ENCODE results near the gene PACC1.

Gene PACC1

GRCh38 chr1:212437179-212437798 lies 22.6 kb upstream of the PACC1 start:
- no peak for DNase-seq

GRCh38 chr1:212434992-212435391 lies 20.3 kb upstream of the PACC1 start:
- no peak for DNase-seq

GRCh38 chr1:212433577-212434462 lies 19.1 kb upstream of the PACC1 start:
- no peak for DNase-seq

- no peak for DNase-seq
Measured at GRCh38 chr1:212432661-212433576, 18.2 kb upstream of the PACC1 start, which contains the start of gene NENF. Gene NENF, plus strand, starts transcription at chr1:212432920. Its CDS starts 24 bp downstream, at chr1:212432944.

GRCh38 chr1:212432272-212432660 lies 17.6 kb upstream of the PACC1 start:
- DNase-seq, result no peak

GRCh38 chr1:212431644-212432043 lies 17.0 kb upstream of the PACC1 start:
- no peak for DNase-seq

GRCh38 chr1:212430955-212431394 lies 16.3 kb upstream of the PACC1 start:
- no peak for DNase-seq

GRCh38 chr1:212430416-212430815 lies 15.7 kb upstream of the PACC1 start:
- no peak for DNase-seq

- DNase-seq, result no peak
Measured at GRCh38 chr1:212428496-212428895, 13.8 kb upstream of the PACC1 start.

- DNase-seq, result no peak
Measured at GRCh38 chr1:212423879-212424278, 9.2 kb upstream of the PACC1 start.

GRCh38 chr1:212421165-212421564 lies 6.5 kb upstream of the PACC1 start:
- DNase-seq, result no peak

GRCh38 chr1:212415107-212415841 lies 588 bp upstream of the PACC1 start:
- DNase-seq, result no peak

- no peak for DNase-seq
Measured at GRCh38 chr1:212413902-212414327, 771 bp downstream of the PACC1 start.

- no peak for DNase-seq
Measured at GRCh38 chr1:212412374-212412773, 2.3 kb downstream of the PACC1 start.

- no peak for DNase-seq
Measured at GRCh38 chr1:212410231-212410820, 4.4 kb downstream of the PACC1 start.

- DNase-seq, result no peak
Measured at GRCh38 chr1:212402666-212403321, 11.9 kb downstream of the PACC1 start.

- no peak for DNase-seq
Measured at GRCh38 chr1:212401838-212402582, 12.7 kb downstream of the PACC1 start.

- no peak for DNase-seq
Measured at GRCh38 chr1:212401042-212401441, 13.6 kb downstream of the PACC1 start.

- DNase-seq, result no peak
Measured at GRCh38 chr1:212397171-212397570, 17.5 kb downstream of the PACC1 start.

- DNase-seq, result no peak
Measured at GRCh38 chr1:212396638-212397037, 18.0 kb downstream of the PACC1 start.

Data from NCI-H524 treated with DMSO at 0.1 percent for 48 hours (cell line).